CD4-positive, alpha-beta T cell (primary cell): Measurements from ENCODE around the gene SLC12A7. TPM values are rescaled to one million over a fixed set of nuclear protein-coding genes. Genes with fewer than 3 reads are reported as not detected.
"Not testable (repeated sequence)": the region's sequence is repeated elsewhere in the genome, so short reads cannot be mapped to it uniquely, and the experiment has no call there.

Experiments used
- ATAC-seq: fragments of 200-7000 bp; cut with Tn5 transposase; one replicate; pipeline ENCODE4 v1.10.0; 2022; ENCODE audit warnings: mild to moderate bottlenecking; ENCODE audit not compliant: poor library complexity
- CTCF ChIA-PET: fragments of 350-600 bp; sonication (Branson Sonifier 250); formaldehyde crosslinking; loops from one replicate; lab custom pipeline; 2021; ENCODE audit warnings: antibody characterized with exemption, inconsistent platforms; lab: Charles Lee
- POLR2A ChIA-PET: fragments of 350-600 bp; sonication (Branson Sonifier 250); formaldehyde crosslinking; loops from one replicate; lab custom pipeline; 2021; ENCODE audit warnings: antibody characterized with exemption, inconsistent platforms; lab: Charles Lee
- DNase-seq, 14 experiments: peaks; one replicate each; pipeline ENCODE4 v3.0.0-alpha.2; 2013 to 2020; ENCODE audit warnings: mixed read lengths in 2 of 14
- H3K27ac ChIP-seq, 2 donors: one replicate each; pipeline versions ENCODE4 v1.5.1 to v1.7.0; 2013; ENCODE audit warnings: low read length in 2 of 2, low read depth in 1 of 2, mild to moderate bottlenecking in 1 of 2
- H3K27me3 ChIP-seq, 2 experiments: 1 replicate in 1 of 2; 2 replicates in 1 of 2; pipeline versions ENCODE4 v1.6.1 to v1.7.0; 2013; ENCODE audit warnings: low read length in 2 of 2, control low read depth in 1 of 2, mild to moderate bottlenecking in 1 of 2, moderate library complexity in 1 of 2; ENCODE audit not compliant: insufficient read depth in 2 of 2, control insufficient read depth in 1 of 2
- H3K36me3 ChIP-seq: one replicate; pipeline ENCODE4 v1.6.1; 2013; ENCODE audit warnings: low read length, control low read depth; ENCODE audit not compliant: insufficient read depth
- H3K4me1 ChIP-seq: one replicate; pipeline ENCODE4 v1.6.1; 2013; ENCODE audit warnings: low read length, control low read depth; ENCODE audit not compliant: insufficient read depth
- H3K4me3 ChIP-seq: one replicate; pipeline ENCODE4 v1.5.1; 2013; ENCODE audit warnings: mild to moderate bottlenecking, low read length, moderate library complexity
- H3K9me3 ChIP-seq, 2 experiments: 1 replicate in 1 of 2; 2 replicates in 1 of 2; pipeline versions ENCODE4 v1.6.1 to v1.7.0; 2013; ENCODE audit warnings: low read length in 2 of 2, mild to moderate bottlenecking in 2 of 2, control low read depth in 1 of 2, moderate library complexity in 1 of 2; ENCODE audit not compliant: control insufficient read depth in 1 of 2, insufficient read depth in 1 of 2
- H3K27ac Mint-ChIP-seq: one replicate; pipeline ENCODE4 v1.8.0; 2020; ENCODE audit warnings: mixed read lengths
- H3K27me3 Mint-ChIP-seq: one replicate; pipeline ENCODE4 v1.8.0; 2021; ENCODE audit warnings: mixed read lengths
- H3K36me3 Mint-ChIP-seq: one replicate; pipeline ENCODE4 v1.8.0; 2021; ENCODE audit warnings: low read depth, mixed read lengths
- H3K4me1 Mint-ChIP-seq: one replicate; pipeline ENCODE4 v1.8.0; 2021; ENCODE audit warnings: low read depth, mixed read lengths
- H3K4me3 Mint-ChIP-seq: one replicate; pipeline ENCODE4 v1.8.0; 2020; ENCODE audit warnings: mild to moderate bottlenecking, mixed read lengths
- H3K9me3 Mint-ChIP-seq: one replicate; pipeline ENCODE4 v1.8.0; 2020; ENCODE audit warnings: mixed read lengths
- CTCF ChIP-seq: fragments of 200-600 bp; IDR thresholded peaks from one replicate; pipeline ENCODE4 v1.8.0; 2022; ENCODE audit warnings: antibody characterized with exemption, mild to moderate bottlenecking
- intact Hi-C, 2 experiments: fragments of 100-400 bp; cut with DNase I in 1 of 2; cut with micrococcal nuclease in 1 of 2; formaldehyde crosslinking; loops; one replicate each; pipeline versions ENCODE4 v1.15.1 to v1.9.0; 2023 to 2025; cut with DNase I, micrococcal nuclease
- total RNA-seq, 174 experiments: library from RNA in 2 of 174; stranded (reverse) in 2 of 174; gene quantifications; one replicate each; pipeline ENCODE4 v1.2.3 and lab custom pipeline; 2021 to 2026

Gene SLC12A7
- total RNA-seq, 2 experiments from 2014 or later, result 47.9 to 51.7 TPM

- POLR2A ChIA-PET, result no interaction called here
Observed at GRCh38 chr5:1061916-1062315, 49.9 kb downstream of the SLC12A7 start.

GRCh38 chr5:1061292-1061691 is 50.6 kb downstream of the SLC12A7 start:
- DNase-seq, ATAC-seq, H3K4me1 ChIP-seq, CTCF ChIA-PET, H3K4me1 Mint-ChIP-seq, H3K27ac ChIP-seq, H3K9me3 ChIP-seq, POLR2A ChIA-PET, H3K27ac Mint-ChIP-seq, H3K4me3 Mint-ChIP-seq, H3K27me3 ChIP-seq, H3K4me3 ChIP-seq, H3K9me3 Mint-ChIP-seq, H3K27me3 Mint-ChIP-seq, intact Hi-C loops: not testable (repeated sequence)
- H3K36me3 Mint-ChIP-seq, result peaks cover 28% of the 10 kb centered on the region
- H3K36me3 ChIP-seq, result peaks cover 81% of the 10 kb centered on the region

More at GRCh38 chr5:1061916-1062315, 49.9 kb downstream of the SLC12A7 start:
- no peaks in the 10 kb centered on the region for H3K27me3 Mint-ChIP-seq
- H3K4me1 Mint-ChIP-seq, result no peaks in the 10 kb centered on the region
- ATAC-seq (no peak), DNase-seq (no peak)
- Histone ChIP-seq H3K4me1 (no peaks in the 10 kb centered on the region), H3K4me3 (no peak overlapping the region), H3K36me3 (peaks cover 79% of the 10 kb centered on the region), H3K27me3 (no peaks in the 10 kb centered on the region), H3K9me3 (no peaks in the 10 kb centered on the region), H3K27ac (no peak overlapping the region)
- H3K9me3 Mint-ChIP-seq, result no peaks in the 10 kb centered on the region
- H3K36me3 Mint-ChIP-seq, result peaks cover 31% of the 10 kb centered on the region
- intact Hi-C loops, result no loop called here
- no peak overlapping the region for H3K27ac Mint-ChIP-seq
- no peak overlapping the region for H3K4me3 Mint-ChIP-seq
- CTCF ChIA-PET, result no interaction called here
- TF ChIP-seq CTCF, result no peak

GRCh38 chr5:1060535-1060981 is 51.3 kb downstream of the SLC12A7 start:
- no peak overlapping the region for H3K4me3 Mint-ChIP-seq
- no peaks in the 10 kb centered on the region for H3K4me1 Mint-ChIP-seq
- H3K36me3 Mint-ChIP-seq, result peaks cover 28% of the 10 kb centered on the region
- CTCF ChIA-PET, result no interaction called here
- Histone ChIP-seq H3K27ac (no peak overlapping the region), H3K27me3 (no peaks in the 10 kb centered on the region), H3K4me1 (no peaks in the 10 kb centered on the region), H3K4me3 (no peak overlapping the region), H3K36me3 (peaks cover 81% of the 10 kb centered on the region), H3K9me3 (no peaks in the 10 kb centered on the region)
- no peaks in the 10 kb centered on the region for H3K27me3 Mint-ChIP-seq
- no peaks in the 10 kb centered on the region for H3K9me3 Mint-ChIP-seq
- no peak for DNase-seq
- no peak for ATAC-seq
- no peak overlapping the region for H3K27ac Mint-ChIP-seq
- POLR2A ChIA-PET, result no interaction called here
- intact Hi-C loops, result no loop called here
- no peak for TF ChIP-seq CTCF

GRCh38 chr5:1059884-1060263 is 52.0 kb downstream of the SLC12A7 start:
- Mint-ChIP-seq H3K4me3 (no peak overlapping the region), H3K36me3 (peaks cover 33% of the 10 kb centered on the region), H3K27me3 (no peaks in the 10 kb centered on the region), H3K27ac (no peak overlapping the region), H3K4me1 (no peaks in the 10 kb centered on the region), H3K9me3 (no peaks in the 10 kb centered on the region)
- H3K27ac ChIP-seq, result no peak overlapping the region
- ATAC-seq (no peak), DNase-seq (no peak)
- ChIA-PET CTCF (no interaction called here), POLR2A (no interaction called here)
- intact Hi-C loops, result no loop called here
- no peaks in the 10 kb centered on the region for H3K4me1 ChIP-seq
- H3K27me3 ChIP-seq, result no peaks in the 10 kb centered on the region
- no peak overlapping the region for H3K4me3 ChIP-seq
- TF ChIP-seq CTCF, result no peak
- peaks cover 80% of the 10 kb centered on the region for H3K36me3 ChIP-seq
- H3K9me3 ChIP-seq, result no peaks in the 10 kb centered on the region
